ENCODE measurements around the gene BNIPL.

Gene BNIPL

GRCh38 chr1:151009674-151010345 is 26.6 kb upstream of the BNIPL start:
- no peak for DNase-seq (ENCODE audit: low read depth in 2 of 3, low spot score in 2 of 3)

- DNase-seq (ENCODE audit: low read depth in 2 of 3, low spot score in 2 of 3): no peak
Observed at GRCh38 chr1:151010346-151010726, 26.1 kb upstream of the BNIPL start.

- DNase-seq (ENCODE audit: low read depth in 2 of 3, low spot score in 2 of 3): no peak
Observed at GRCh38 chr1:151011154-151011850, 25.1 kb upstream of the BNIPL start.

- DNase-seq (ENCODE audit: low read depth in 2 of 3, low spot score in 2 of 3): no peak
Observed at GRCh38 chr1:151012684-151013471, 23.5 kb upstream of the BNIPL start.

- DNase-seq (ENCODE audit: low read depth in 2 of 3, low spot score in 2 of 3): no peak
Observed at GRCh38 chr1:151013518-151013917, 22.9 kb upstream of the BNIPL start.

- peak in 2 of 3 experiments; percentile 52 to 55 for DNase-seq (ENCODE audit: low read depth in 2 of 3, low spot score in 2 of 3)
Observed at GRCh38 chr1:151024540-151025146, 11.7 kb upstream of the BNIPL start.

GRCh38 chr1:151026460-151026859 is 9.9 kb upstream of the BNIPL start:
- no peak for DNase-seq (ENCODE audit: low read depth in 2 of 3, low spot score in 2 of 3)

- no peak for DNase-seq (ENCODE audit: low read depth in 2 of 3, low spot score in 2 of 3)
Observed at GRCh38 chr1:151032164-151032563, 4.2 kb upstream of the BNIPL start.

GRCh38 chr1:151035167-151035566 is 1.2 kb upstream of the BNIPL start:
- DNase-seq (ENCODE audit: low read depth in 2 of 3, low spot score in 2 of 3): no peak

GRCh38 chr1:151037032-151037431 is 646 bp downstream of the BNIPL start:
- no peak for DNase-seq (ENCODE audit: low read depth in 2 of 3, low spot score in 2 of 3)

- DNase-seq (ENCODE audit: low read depth in 2 of 3, low spot score in 2 of 3): no peak
Observed at GRCh38 chr1:151039521-151039920, 3.1 kb downstream of the BNIPL start.

GRCh38 chr1:151043163-151043562 is 6.8 kb downstream of the BNIPL start:
- DNase-seq (ENCODE audit: low read depth in 2 of 3, low spot score in 2 of 3): no peak

GRCh38 chr1:151047591-151047924 is 11.2 kb downstream of the BNIPL start, which contains the start of gene C1orf56:
Gene C1orf56, plus strand, starts transcription at chr1:151047751. Its CDS starts 97 bp downstream, at chr1:151047848.
- DNase-seq (ENCODE audit: low read depth in 2 of 3, low spot score in 2 of 3): no peak

- peak in 1 of 3 experiments; percentile 27 for DNase-seq (ENCODE audit: low read depth in 2 of 3, low spot score in 2 of 3)
Observed at GRCh38 chr1:151047925-151048644, 11.7 kb downstream of the BNIPL start.

- DNase-seq (ENCODE audit: low read depth in 2 of 3, low spot score in 2 of 3): no peak
Observed at GRCh38 chr1:151048645-151049032, 12.3 kb downstream of the BNIPL start.

GRCh38 chr1:151049458-151049857 is 13.1 kb downstream of the BNIPL start:
- no peak for DNase-seq (ENCODE audit: low read depth in 2 of 3, low spot score in 2 of 3)

- no peak for DNase-seq (ENCODE audit: low read depth in 2 of 3, low spot score in 2 of 3)
Observed at GRCh38 chr1:151050051-151050688, 13.8 kb downstream of the BNIPL start.

- DNase-seq (ENCODE audit: low read depth in 2 of 3, low spot score in 2 of 3): no peak
Observed at GRCh38 chr1:151051356-151052009, 15.1 kb downstream of the BNIPL start.

- no peak for DNase-seq (ENCODE audit: low read depth in 2 of 3, low spot score in 2 of 3)
Observed at GRCh38 chr1:151054971-151055547, 18.7 kb downstream of the BNIPL start.

GRCh38 chr1:151055581-151055980 is 19.2 kb downstream of the BNIPL start:
- DNase-seq (ENCODE audit: low read depth in 2 of 3, low spot score in 2 of 3): no peak
